Astrocyte of the cerebellum (primary cell): Measurements from ENCODE around the gene ARHGAP29.

ENCODE experiments used
- DNase-seq: peaks from one replicate; pipeline ENCODE4 v3.0.0-alpha.2; 2011; ENCODE audit warnings: low read depth
- H3K4me3 ChIP-seq: 2 replicates; pipeline ENCODE4 v1.5.1; 2011; ENCODE audit warnings: mild to moderate bottlenecking, low read depth, low read length, moderate library complexity
- CTCF ChIP-seq: IDR thresholded peaks from 2 replicates; pipeline ENCODE4 v1.5.1; 2012; ENCODE audit warnings: low read length, low read depth, moderate library complexity, mild to moderate bottlenecking; ENCODE audit errors: missing control alignments
- in situ Hi-C: cut with HindIII; loops from 2 replicates; pipeline ENCODE4 v1.10.0; 2017; ENCODE audit warnings: low sequenced_read_pairs

The ARHGAP29 gene

GRCh38 chr1:94239796-94240195 is 2.4 kb upstream of the ARHGAP29 start:
- in situ Hi-C loops = loop anchor here (5.0 to 10.0 kb wide), 2 partner anchors 85 to 207 kb away; no protein-coding TSS in a partner anchor
- no peak for TF ChIP-seq CTCF
- DNase-seq = no peak
- H3K4me3 ChIP-seq = no peak overlapping the region

- in situ Hi-C loops = loop anchor here (10.0 kb wide), 1 partner anchor 86 kb away; no protein-coding TSS in a partner anchor
- TF ChIP-seq CTCF = no peak
- no peak overlapping the region for H3K4me3 ChIP-seq
- DNase-seq = no peak
Observed at GRCh38 chr1:94239051-94239450, 1.7 kb upstream of the ARHGAP29 start.

- H3K4me3 ChIP-seq = peak overlapping the region; percentile 84
- in situ Hi-C loops = loop anchor here (10.0 kb wide), 1 partner anchor 88 kb away; no protein-coding TSS in a partner anchor
- DNase-seq = no peak
- TF ChIP-seq CTCF = no peak
Observed at GRCh38 chr1:94236630-94237290, 624 bp downstream of the ARHGAP29 start.

- H3K4me3 ChIP-seq = peak overlapping the region; percentile 84
- in situ Hi-C loops = loop anchor here (10.0 kb wide), 1 partner anchor 89 kb away; no protein-coding TSS in a partner anchor
- no peak for TF ChIP-seq CTCF
- peak; percentile 54 for DNase-seq
Observed at GRCh38 chr1:94236013-94236491, 1.3 kb downstream of the ARHGAP29 start.

- in situ Hi-C loops = loop anchor here (10.0 kb wide), 1 partner anchor 89 kb away; no protein-coding TSS in a partner anchor
- TF ChIP-seq CTCF = no peak
- DNase-seq = no peak
- peak overlapping the region; percentile 84 for H3K4me3 ChIP-seq
Observed at GRCh38 chr1:94235189-94236012, 2.0 kb downstream of the ARHGAP29 start.

GRCh38 chr1:94234615-94235014 is 2.8 kb downstream of the ARHGAP29 start:
- TF ChIP-seq CTCF = no peak
- DNase-seq = no peak
- peak overlapping the region; percentile 84 for H3K4me3 ChIP-seq
- in situ Hi-C loops = loop anchor here (10.0 kb wide), 1 partner anchor 90 kb away; no protein-coding TSS in a partner anchor
